ENCODE measurements around the gene LAMTOR4. TPM values are rescaled to one million over a fixed set of nuclear protein-coding genes. Genes with fewer than 3 reads are reported as not detected.

The LAMTOR4 gene
- total and polyA plus RNA-seq, 2 experiments from 2014 or later: 49.4 to 92.2 TPM

GRCh38 chr7:100132126-100132525 is 16.6 kb upstream of the LAMTOR4 start:
- Histone ChIP-seq H4K20me1 (ENCODE audit: insufficient read depth) (no peaks in the 10 kb centered on the region), H3K9ac (no peak overlapping the region), H3K4me2 (ENCODE audit: unreplicated experiment) (no peak overlapping the region), H3K36me3 (ENCODE audit: low read depth) (no peaks in the 10 kb centered on the region), H3K9me2 (ENCODE audit: insufficient read depth) (no peaks in the 10 kb centered on the region), H3F3A (ENCODE audit: insufficient read depth) (no peaks in the 10 kb centered on the region), H3K27ac (no peak overlapping the region), H2AFZ (no peak overlapping the region), H3K79me2 (ENCODE audit: insufficient read depth) (no peaks in the 10 kb centered on the region), H3K4me3 (no peak overlapping the region), H3K9me3 (ENCODE audit: low read depth) (no peaks in the 10 kb centered on the region), H3K4me1 (ENCODE audit: insufficient read depth) (peaks cover 3% of the 10 kb centered on the region; the same call in 1 of the 2 replicates), H3K27me3 (replicated peaks; ENCODE audit: insufficient read depth) (no peaks in the 10 kb centered on the region)
- DNase-seq: no peak
- TF ChIP-seq EZH2 (IDR thresholded peaks at IDR 0.05; ENCODE audit: insufficient read depth, poor library complexity, severe bottlenecking): no peak
- TF ChIP-seq EZH2phosphoT487 (IDR thresholded peaks at IDR 0.05; ENCODE audit: insufficient read depth, low read depth): no peak
- in situ Hi-C loops (cut with MboI): no loop called here
- WGBS, 2 experiments (ENCODE audit: low coverage in 1 of 2, low lambda C conversion rate in 2 of 2, missing lambda C conversion rate in 2 of 2): 33 to 34% methylated on average over 7 of the region's 7 CpGs

GRCh38 chr7:100132697-100133151 is 16.0 kb upstream of the LAMTOR4 start:
- H3K27ac ChIP-seq: no peak overlapping the region
- H2AFZ ChIP-seq: peak overlapping the region; percentile 65; the same call in 1 of the 2 replicates

GRCh38 chr7:100137851-100138760 is 10.6 kb upstream of the LAMTOR4 start:
- no peaks in the 10 kb centered on the region for H4K20me1 ChIP-seq (ENCODE audit: insufficient read depth)
- H2AFZ ChIP-seq: no peak overlapping the region
- H3K4me1 ChIP-seq (ENCODE audit: insufficient read depth): no peaks in the 10 kb centered on the region
- 69% methylated on average over 13 of the region's 13 CpGs for WGBS, 2 experiments (ENCODE audit: low coverage in 1 of 2, low lambda C conversion rate in 2 of 2, missing lambda C conversion rate in 2 of 2)
- H3K27me3 ChIP-seq (replicated peaks; ENCODE audit: insufficient read depth): no peaks in the 10 kb centered on the region
- H3K9me2 ChIP-seq (ENCODE audit: insufficient read depth): no peaks in the 10 kb centered on the region
- H3K9me3 ChIP-seq (ENCODE audit: low read depth): no peaks in the 10 kb centered on the region
- in situ Hi-C loops (cut with MboI): no loop called here
- no peak overlapping the region for H3K27ac ChIP-seq
- no peaks in the 10 kb centered on the region for H3K79me2 ChIP-seq (ENCODE audit: insufficient read depth)
- H3K4me3 ChIP-seq: no peak overlapping the region
- H3K36me3 ChIP-seq (ENCODE audit: low read depth): no peaks in the 10 kb centered on the region
- DNase-seq: no peak
- TF ChIP-seq EZH2phosphoT487 (IDR thresholded peaks at IDR 0.05; ENCODE audit: insufficient read depth, low read depth): no peak
- no peak for TF ChIP-seq EZH2 (IDR thresholded peaks at IDR 0.05; ENCODE audit: insufficient read depth, poor library complexity, severe bottlenecking)
- H3F3A ChIP-seq (ENCODE audit: insufficient read depth): no peaks in the 10 kb centered on the region
- no peak overlapping the region for H3K4me2 ChIP-seq (ENCODE audit: unreplicated experiment)
- no peak overlapping the region for H3K9ac ChIP-seq

More at GRCh38 chr7:100132697-100133151, 16.0 kb upstream of the LAMTOR4 start:
- Histone ChIP-seq H3K9ac (no peak overlapping the region), H3K9me3 (ENCODE audit: low read depth) (no peaks in the 10 kb centered on the region), H3K79me2 (ENCODE audit: insufficient read depth) (no peaks in the 10 kb centered on the region), H3K36me3 (ENCODE audit: low read depth) (no peaks in the 10 kb centered on the region), H3K27me3 (replicated peaks; ENCODE audit: insufficient read depth) (no peaks in the 10 kb centered on the region), H3K4me2 (ENCODE audit: unreplicated experiment) (no peak overlapping the region), H4K20me1 (ENCODE audit: insufficient read depth) (no peaks in the 10 kb centered on the region), H3K4me1 (ENCODE audit: insufficient read depth) (peaks cover 3% of the 10 kb centered on the region; the same call in 1 of the 2 replicates), H3F3A (ENCODE audit: insufficient read depth) (no peaks in the 10 kb centered on the region), H3K4me3 (no peak overlapping the region), H3K9me2 (ENCODE audit: insufficient read depth) (no peaks in the 10 kb centered on the region)
- in situ Hi-C loops (cut with MboI): no loop called here
- TF ChIP-seq EZH2phosphoT487 (IDR thresholded peaks at IDR 0.05; ENCODE audit: insufficient read depth, low read depth) (no peak), EZH2 (IDR thresholded peaks at IDR 0.05; ENCODE audit: insufficient read depth, poor library complexity, severe bottlenecking) (no peak)
- DNase-seq: peak; percentile 74
- 2 to 3% methylated on average over 3 of the region's 3 CpGs for WGBS, 2 experiments (ENCODE audit: low coverage in 1 of 2, low lambda C conversion rate in 2 of 2, missing lambda C conversion rate in 2 of 2)

- WGBS, 2 experiments (ENCODE audit: low coverage in 1 of 2, low lambda C conversion rate in 2 of 2, missing lambda C conversion rate in 2 of 2): 82 to 83% methylated on average over 3 of the region's 3 CpGs
- no peaks in the 10 kb centered on the region for H3K9me3 ChIP-seq (ENCODE audit: low read depth)
- no peaks in the 10 kb centered on the region for H3K36me3 ChIP-seq (ENCODE audit: low read depth)
- peaks cover 2% of the 10 kb centered on the region for H3F3A ChIP-seq (ENCODE audit: insufficient read depth)
- no peaks in the 10 kb centered on the region for H3K79me2 ChIP-seq (ENCODE audit: insufficient read depth)
- H3K27me3 ChIP-seq (replicated peaks; ENCODE audit: insufficient read depth): no peaks in the 10 kb centered on the region
- no peak for TF ChIP-seq EZH2phosphoT487 (IDR thresholded peaks at IDR 0.05; ENCODE audit: insufficient read depth, low read depth)
- TF ChIP-seq EZH2 (IDR thresholded peaks at IDR 0.05; ENCODE audit: insufficient read depth, poor library complexity, severe bottlenecking): no peak
- H3K4me2 ChIP-seq (ENCODE audit: unreplicated experiment): no peak overlapping the region
- H3K9me2 ChIP-seq (ENCODE audit: insufficient read depth): no peaks in the 10 kb centered on the region
- in situ Hi-C loops (cut with MboI): no loop called here
- H3K4me1 ChIP-seq (ENCODE audit: insufficient read depth): no peaks in the 10 kb centered on the region
- H3K4me3 ChIP-seq: no peak overlapping the region
- no peak overlapping the region for H2AFZ ChIP-seq
- H3K9ac ChIP-seq: no peak overlapping the region
- no peak for DNase-seq
- no peaks in the 10 kb centered on the region for H4K20me1 ChIP-seq (ENCODE audit: insufficient read depth)
- H3K27ac ChIP-seq: no peak overlapping the region
Observed at GRCh38 chr7:100141555-100141949, 7.2 kb upstream of the LAMTOR4 start.
